ENCODE results near the gene PLA2G5.

DNA sequence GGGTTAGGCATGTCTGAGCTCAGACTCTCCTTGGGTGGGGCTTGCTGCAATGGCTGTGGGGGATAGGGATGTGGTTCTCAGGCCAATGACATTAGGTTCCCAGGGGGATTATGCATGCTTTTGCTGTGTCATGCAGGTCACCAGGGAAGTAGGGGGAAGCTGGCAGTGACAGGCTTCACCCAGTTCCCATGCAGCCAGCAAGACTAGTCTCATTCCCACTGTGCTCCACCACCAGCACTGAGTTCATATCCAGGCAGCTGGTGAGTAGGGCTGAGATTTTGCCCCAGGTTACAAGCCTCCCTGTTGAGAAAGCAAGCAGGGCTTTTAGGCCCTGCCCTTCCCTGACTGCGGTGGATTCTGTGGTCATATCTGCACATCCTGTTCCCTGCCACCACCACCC lies 32.1 kb upstream of the PLA2G5 start:
- TF ChIP-seq, protein P1, sequence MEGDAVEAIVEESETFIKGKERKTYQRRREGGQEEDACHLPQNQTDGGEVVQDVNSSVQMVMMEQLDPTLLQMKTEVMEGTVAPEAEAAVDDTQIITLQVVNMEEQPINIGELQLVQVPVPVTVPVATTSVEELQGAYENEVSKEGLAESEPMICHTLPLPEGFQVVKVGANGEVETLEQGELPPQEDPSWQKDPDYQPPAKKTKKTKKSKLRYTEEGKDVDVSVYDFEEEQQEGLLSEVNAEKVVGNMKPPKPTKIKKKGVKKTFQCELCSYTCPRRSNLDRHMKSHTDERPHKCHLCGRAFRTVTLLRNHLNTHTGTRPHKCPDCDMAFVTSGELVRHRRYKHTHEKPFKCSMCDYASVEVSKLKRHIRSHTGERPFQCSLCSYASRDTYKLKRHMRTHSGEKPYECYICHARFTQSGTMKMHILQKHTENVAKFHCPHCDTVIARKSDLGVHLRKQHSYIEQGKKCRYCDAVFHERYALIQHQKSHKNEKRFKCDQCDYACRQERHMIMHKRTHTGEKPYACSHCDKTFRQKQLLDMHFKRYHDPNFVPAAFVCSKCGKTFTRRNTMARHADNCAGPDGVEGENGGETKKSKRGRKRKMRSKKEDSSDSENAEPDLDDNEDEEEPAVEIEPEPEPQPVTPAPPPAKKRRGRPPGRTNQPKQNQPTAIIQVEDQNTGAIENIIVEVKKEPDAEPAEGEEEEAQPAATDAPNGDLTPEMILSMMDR (conservative IDR thresholded peaks at IDR 0.05; ENCODE audit: low read depth, low read length), result no peak
- TF ChIP-seq EZH2 (IDR thresholded peaks at IDR 0.05; ENCODE audit: low read length, unreplicated experiment), result no peak
